GM13977 (cell line): ENCODE measurements around the gene ZBED3.

Experiments
- DNase-seq: peaks from one replicate; pipeline ENCODE4 v3.0.0; 2012; ENCODE audit warnings: low spot score
- in situ Hi-C: fragments of 300-500 bp; cut with MboI; formaldehyde crosslinking; loops from one replicate; pipeline ENCODE4 v1.12.0; 2022; ENCODE audit warnings: low sequenced_read_pairs, low pct_unique_long_range_greater_than_20kb, mixed read lengths, inconsistent platforms; ENCODE audit not compliant: unreplicated experiment
- TF ChIP-seq, protein P1 (sequence below): IDR thresholded peaks from 2 replicates; pipeline ENCODE4 v1.5.1; 2012; ENCODE audit warnings: mild to moderate bottlenecking, control low read depth; ENCODE audit not compliant: insufficient read depth; ENCODE audit errors: extremely low read depth, missing control alignments

ZBED3 gene

DNA sequence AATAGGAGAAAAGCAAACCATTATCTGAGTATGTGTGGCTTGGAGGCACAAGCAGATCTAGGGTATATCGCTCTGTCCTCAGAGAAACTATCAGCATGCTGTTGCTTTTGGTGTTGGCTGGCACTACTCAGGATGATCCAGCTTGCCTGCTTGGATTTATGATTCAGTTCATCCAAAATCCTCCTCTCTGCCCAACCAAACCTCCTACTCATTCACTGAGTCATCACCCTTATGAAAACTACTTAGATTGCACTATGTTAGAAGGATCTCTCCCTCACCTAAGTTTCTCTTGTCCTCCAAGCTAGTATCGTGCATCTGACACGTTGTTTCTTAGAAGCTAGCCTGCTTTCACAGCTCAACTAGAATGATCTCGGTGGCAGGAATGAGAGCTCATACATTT, 14.2 kb upstream of the ZBED3 start:
- in situ Hi-C loops = no loop called here
- no peak for DNase-seq
- TF ChIP-seq, protein P1, sequence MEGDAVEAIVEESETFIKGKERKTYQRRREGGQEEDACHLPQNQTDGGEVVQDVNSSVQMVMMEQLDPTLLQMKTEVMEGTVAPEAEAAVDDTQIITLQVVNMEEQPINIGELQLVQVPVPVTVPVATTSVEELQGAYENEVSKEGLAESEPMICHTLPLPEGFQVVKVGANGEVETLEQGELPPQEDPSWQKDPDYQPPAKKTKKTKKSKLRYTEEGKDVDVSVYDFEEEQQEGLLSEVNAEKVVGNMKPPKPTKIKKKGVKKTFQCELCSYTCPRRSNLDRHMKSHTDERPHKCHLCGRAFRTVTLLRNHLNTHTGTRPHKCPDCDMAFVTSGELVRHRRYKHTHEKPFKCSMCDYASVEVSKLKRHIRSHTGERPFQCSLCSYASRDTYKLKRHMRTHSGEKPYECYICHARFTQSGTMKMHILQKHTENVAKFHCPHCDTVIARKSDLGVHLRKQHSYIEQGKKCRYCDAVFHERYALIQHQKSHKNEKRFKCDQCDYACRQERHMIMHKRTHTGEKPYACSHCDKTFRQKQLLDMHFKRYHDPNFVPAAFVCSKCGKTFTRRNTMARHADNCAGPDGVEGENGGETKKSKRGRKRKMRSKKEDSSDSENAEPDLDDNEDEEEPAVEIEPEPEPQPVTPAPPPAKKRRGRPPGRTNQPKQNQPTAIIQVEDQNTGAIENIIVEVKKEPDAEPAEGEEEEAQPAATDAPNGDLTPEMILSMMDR = no peak

DNA sequence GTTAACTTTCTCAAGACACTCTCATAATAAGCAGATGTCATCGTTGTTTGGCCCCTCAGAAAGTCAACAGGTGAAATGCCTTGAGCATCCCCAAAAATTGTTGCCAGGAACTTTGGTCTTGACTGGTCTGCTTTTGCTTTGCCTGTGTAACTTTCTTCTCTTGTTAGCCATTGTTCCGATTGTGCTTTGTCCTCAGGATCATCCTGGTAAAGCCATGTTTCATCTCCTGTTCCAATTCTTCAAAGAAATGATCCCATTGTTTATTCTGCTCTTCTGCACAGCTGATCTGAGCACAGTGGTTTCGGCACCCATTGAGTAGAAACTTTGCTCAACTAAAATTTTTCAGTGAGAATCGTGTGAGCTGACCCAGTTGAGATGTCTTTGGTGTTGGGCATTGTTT, 8.1 kb upstream of the ZBED3 start:
- in situ Hi-C loops = no loop called here
- DNase-seq = no peak
- TF ChIP-seq, protein P1 = no peak

DNA sequence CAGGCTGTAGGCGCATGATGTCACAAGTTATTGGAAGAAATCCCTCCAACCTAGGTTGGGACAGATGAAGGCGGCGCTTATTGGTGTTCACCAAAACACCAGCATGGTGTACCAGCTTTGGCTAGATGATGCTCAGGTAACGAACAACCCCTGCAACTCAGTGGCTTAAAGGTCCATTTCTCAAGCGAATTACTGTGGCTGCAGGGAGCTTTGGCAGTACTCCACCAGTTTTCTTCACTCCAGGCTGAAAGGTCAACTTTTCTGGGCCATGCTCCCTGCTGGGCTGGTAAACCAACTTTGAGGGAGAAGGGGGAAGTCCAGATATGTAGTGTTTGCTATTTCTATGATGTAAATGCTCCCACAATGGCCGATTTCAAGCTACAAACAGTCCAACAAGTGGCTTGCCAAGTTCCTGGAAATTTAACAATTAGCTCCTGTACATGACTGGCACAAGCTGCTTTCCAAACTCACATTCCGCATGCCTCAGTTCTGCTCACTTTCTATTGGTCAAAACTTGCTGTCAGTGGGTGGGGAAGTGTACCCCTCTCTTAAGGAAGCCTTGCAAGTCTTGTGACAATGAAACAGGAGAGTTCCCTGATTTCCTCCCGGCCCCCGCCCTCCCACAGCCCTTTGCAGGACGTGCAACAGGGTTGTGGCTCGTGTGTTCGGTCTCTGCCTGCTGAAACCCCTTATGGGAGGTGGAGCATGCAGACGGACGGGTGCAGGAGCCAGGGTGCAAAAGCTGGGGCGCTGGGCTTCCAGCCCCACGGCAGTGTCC, 588 bp upstream of the ZBED3 start:
- in situ Hi-C loops = loop anchor here (10.0 kb wide), 1 partner anchor 223 kb away; no protein-coding TSS in a partner anchor
- no peak for DNase-seq
- TF ChIP-seq, protein P1 = no peak

DNA sequence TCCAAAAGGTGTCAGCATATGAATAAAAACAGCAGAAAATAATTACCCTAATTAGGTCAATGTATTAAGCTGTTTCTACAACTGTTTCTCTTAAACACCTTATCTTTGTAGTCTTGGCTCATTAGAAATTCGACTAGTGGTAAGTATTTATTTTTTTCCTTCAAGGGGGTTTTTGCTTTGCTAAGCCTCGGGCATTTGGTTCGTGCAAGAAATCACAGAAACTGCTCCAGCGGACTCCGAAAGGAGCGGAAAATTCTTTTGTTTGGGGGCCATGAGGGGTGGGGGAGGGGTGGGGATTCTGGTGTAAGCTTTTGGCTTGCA, 757 bp downstream of the ZBED3 start:
- in situ Hi-C loops = loop anchor here (10.0 kb wide), 1 partner anchor 222 kb away; no protein-coding TSS in a partner anchor
- TF ChIP-seq, protein P1 = no peak
- DNase-seq = no peak

DNA sequence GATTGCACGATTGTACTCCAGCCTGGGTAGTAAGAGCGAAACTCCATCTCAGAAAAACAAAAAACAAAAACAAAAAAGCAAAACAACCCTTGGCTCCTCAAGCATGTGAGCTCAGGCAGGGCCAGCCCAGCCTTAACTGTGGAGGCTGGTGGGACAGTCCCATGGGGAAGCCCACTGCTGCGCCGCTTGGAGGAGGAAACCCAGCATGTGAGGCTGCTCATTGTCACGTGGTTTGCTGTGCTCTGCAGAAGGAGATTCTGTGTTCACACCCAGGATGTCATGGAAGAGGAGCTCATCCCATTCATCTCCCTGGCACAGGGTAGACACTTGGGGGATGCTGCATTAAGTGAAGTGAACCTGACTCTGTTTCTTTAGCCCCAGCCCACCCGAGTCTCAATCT, 4.0 kb downstream of the ZBED3 start:
- in situ Hi-C loops = loop anchor here (10.0 kb wide), 1 partner anchor 218 kb away; no protein-coding TSS in a partner anchor
- TF ChIP-seq, protein P1 = no peak
- DNase-seq = no peak

DNA sequence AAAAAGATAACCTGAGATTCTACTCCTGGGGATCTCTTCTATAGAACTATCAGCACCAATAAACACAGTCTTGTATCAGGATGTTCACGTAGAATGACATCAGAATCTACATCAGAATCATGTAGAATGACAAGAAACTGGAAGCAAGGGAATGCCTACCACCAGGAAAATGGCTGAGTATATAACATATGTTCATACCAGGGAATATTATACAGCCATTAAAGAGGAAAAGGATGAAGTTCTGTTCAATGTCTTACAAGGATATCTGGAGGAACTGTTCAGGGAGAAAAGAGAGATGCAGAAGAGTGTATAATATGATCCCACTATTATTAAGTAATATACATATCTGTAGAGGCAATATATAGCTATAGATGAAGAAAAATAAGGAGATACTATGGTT, 4.8 kb downstream of the ZBED3 start:
- TF ChIP-seq, protein P1 = no peak

More for the DNA sequence above, 4.8 kb downstream of the ZBED3 start:
- DNase-seq = no peak
- in situ Hi-C loops = loop anchor here (10.0 kb wide), 1 partner anchor 217 kb away; no protein-coding TSS in a partner anchor
